ENCODE results near the gene MKRN2. TPM values are rescaled to one million over a fixed set of nuclear protein-coding genes. Genes with fewer than 3 reads are reported as not detected.

MKRN2 gene
- 21.7 TPM for total RNA-seq
- long read RNA-seq, transcript MKRN2-201 (8 exons, 2,848 nt), result major isoform, 46 of 61 reads
- long read RNA-seq, partial matches to known transcripts, result 5 of 61 reads
- long read RNA-seq, other reads (novel, unspliced or antisense), result 10 of 61 reads

- H3K36me3 ChIP-seq, result no peaks in the 10 kb centered on the region
- TF ChIP-seq CTCF (IDR thresholded peaks at IDR 0.05), result no peak
- DNase-seq (peak; percentile 92), ATAC-seq (peak; percentile 98 to 99)
- peaks cover 43% of the 10 kb centered on the region for H3K4me1 ChIP-seq
- peak within 1 kb of the TSS; percentile 82 for H3K4me3 ChIP-seq
- H3K27me3 ChIP-seq (ENCODE audit: low read depth), result peaks cover 23% of the 10 kb centered on the region
- no peaks in the 10 kb centered on the region for H3K9me3 ChIP-seq
- intact Hi-C loops (cut with DNase I), result no loop called here
- H3K27ac ChIP-seq, result peak within 1 kb of the TSS; percentile 97
Observed at GRCh38 chr3:12556690-12557472, at the start of gene MKRN2. Gene MKRN2 (plus strand): TSS chr3:12557087. CDS start chr3:12557151, 64 bp downstream.

GRCh38 chr3:12507591-12508281 lies 49.2 kb upstream of the MKRN2 start:
- H3K27ac ChIP-seq, result peak overlapping the region; percentile 47
- intact Hi-C loops (cut with DNase I), result no loop called here
- ATAC-seq (peak; percentile 54 to 55), DNase-seq (no peak)
- no peak for TF ChIP-seq CTCF (IDR thresholded peaks at IDR 0.05)
- no peaks in the 10 kb centered on the region for H3K27me3 ChIP-seq (ENCODE audit: low read depth)
- no peak overlapping the region for H3K4me3 ChIP-seq
- peaks cover 54% of the 10 kb centered on the region for H3K36me3 ChIP-seq
- no peaks in the 10 kb centered on the region for H3K4me1 ChIP-seq
- H3K9me3 ChIP-seq, result no peaks in the 10 kb centered on the region

- H3K27me3 ChIP-seq (ENCODE audit: low read depth), result no peaks in the 10 kb centered on the region
- ATAC-seq (peak; percentile 65 to 71), DNase-seq (no peak)
- H3K27ac ChIP-seq, result no peak overlapping the region
- no peaks in the 10 kb centered on the region for H3K9me3 ChIP-seq
- H3K4me3 ChIP-seq, result no peak overlapping the region
- no peak for TF ChIP-seq CTCF (IDR thresholded peaks at IDR 0.05)
- no peaks in the 10 kb centered on the region for H3K4me1 ChIP-seq
- intact Hi-C loops (cut with DNase I), result no loop called here
- peaks cover 52% of the 10 kb centered on the region for H3K36me3 ChIP-seq
Observed at GRCh38 chr3:12508291-12508700, 48.6 kb upstream of the MKRN2 start.

- Histone ChIP-seq H3K36me3 (peaks cover 49% of the 10 kb centered on the region), H3K27me3 (ENCODE audit: low read depth) (no peaks in the 10 kb centered on the region), H3K9me3 (no peaks in the 10 kb centered on the region), H3K4me3 (no peak overlapping the region), H3K4me1 (no peaks in the 10 kb centered on the region), H3K27ac (no peak overlapping the region)
- TF ChIP-seq CTCF (IDR thresholded peaks at IDR 0.05), result no peak
- ATAC-seq (no peak), DNase-seq (no peak)
- intact Hi-C loops (cut with DNase I), result no loop called here
Observed at GRCh38 chr3:12509466-12509865, 47.4 kb upstream of the MKRN2 start.

- no peak overlapping the region for H3K4me3 ChIP-seq
- no peak for TF ChIP-seq CTCF (IDR thresholded peaks at IDR 0.05)
- H3K27ac ChIP-seq, result no peak overlapping the region
- intact Hi-C loops (cut with DNase I), result no loop called here
- no peaks in the 10 kb centered on the region for H3K27me3 ChIP-seq (ENCODE audit: low read depth)
- DNase-seq (no peak), ATAC-seq (no peak)
- H3K9me3 ChIP-seq, result no peaks in the 10 kb centered on the region
- H3K4me1 ChIP-seq, result no peaks in the 10 kb centered on the region
- H3K36me3 ChIP-seq, result peaks cover 28% of the 10 kb centered on the region
Observed at GRCh38 chr3:12512534-12513118, 44.3 kb upstream of the MKRN2 start.

Measured in lower lobe of right lung (tissue), 2 donors.